Breast epithelium (tissue), 4 donors: Measurements from ENCODE around the gene FGF11. TPM values are rescaled to one million over a fixed set of nuclear protein-coding genes. Genes with fewer than 3 reads are reported as not detected.
"Not testable (repeated sequence)": the region's sequence is repeated elsewhere in the genome, so short reads cannot be mapped to it uniquely, and the experiment has no call there.

Experiments used
- DNase-seq, 2 donors: peaks; one replicate each; pipeline ENCODE4 v3.0.0-alpha.2; 2019; ENCODE audit warnings: low spot score in 2 of 2
- H3K27ac ChIP-seq, 2 donors: fragments of 200-600 bp; sonication (generic) in 1 of 2; one replicate each; pipeline ENCODE4 v1.5.1; 2016 to 2019; ENCODE audit warnings: mild to moderate bottlenecking in 1 of 2
- H3K27me3 ChIP-seq, 2 donors: fragments of 200-600 bp; sonication (generic) in 1 of 2; one replicate each; pipeline versions ENCODE4 v1.5.1 to v1.6.0; 2017 to 2019; ENCODE audit warnings: control low read depth in 1 of 2, mild to moderate bottlenecking in 1 of 2
- H3K36me3 ChIP-seq: fragments of 200-600 bp; one replicate; pipeline ENCODE4 v1.5.1; 2019
- H3K4me1 ChIP-seq, 2 donors: fragments of 200-600 bp; sonication (generic); one replicate each; pipeline ENCODE4 v1.5.1; 2016 to 2019; ENCODE audit warnings: control low read depth in 1 of 2
- H3K4me3 ChIP-seq, 3 donors: fragments of 200-600 bp; sonication (generic); 1 replicate in 2 of 3; 2 replicates in 1 of 3; pipeline ENCODE4 v1.5.1; 2016 to 2019; ENCODE audit warnings: mild to moderate bottlenecking in 3 of 3, moderate library complexity in 2 of 3
- H3K9me3 ChIP-seq, 2 donors: fragments of 200-600 bp; sonication (generic) in 1 of 2; one replicate each; pipeline ENCODE4 v1.5.1; 2016 to 2019; ENCODE audit warnings: control low read depth in 1 of 2
- POLR2A ChIP-seq: fragments of 450-650 bp; IDR thresholded peaks from one replicate; pipeline ENCODE4 v1.6.1; 2016; ENCODE audit warnings: antibody characterized with exemption, mild to moderate bottlenecking, moderate library complexity
- POLR2AphosphoS5 ChIP-seq, 3 donors: sonication (generic); formaldehyde crosslinking; IDR thresholded peaks; one replicate each; pipeline ENCODE4 v1.6.1; 2017; ENCODE audit warnings: antibody characterized with exemption in 3 of 3
- intact Hi-C: fragments of 100-400 bp; cut with DNase I; formaldehyde crosslinking; loops from one replicate; pipeline ENCODE4 v1.15.1; 2023; ENCODE audit warnings: low total_unique reads
- total RNA-seq, 3 donors: library from RNA; depleted of rRNA; stranded (reverse); fragments of >200 nt; gene quantifications; one replicate each; pipeline ENCODE4 v1.1.0, GENCODE V29; 2016
- TF ChIP-seq, protein P1 (sequence below), 3 donors: fragments of 450-650 bp; IDR thresholded peaks; one replicate each; pipeline ENCODE4 v1.5.1; 2016 to 2017; ENCODE audit warnings: antibody characterized with exemption in 3 of 3, mild to moderate bottlenecking in 3 of 3, moderate library complexity in 3 of 3

FGF11 gene
- total RNA-seq, 3 donors from 2014 or later = 2.1 to 2.9 (median 2.9) TPM

- intact Hi-C loops = loop anchor here (10.0 kb wide), 1 partner anchor 45 kb away; the partner anchor contains the start of genes FGF11 and TMEM102
- DNase-seq = no peak
- H3K36me3 ChIP-seq = no peaks in the 10 kb centered on the region
These were observed 40.1 kb downstream of the FGF11 start, which contains the start of gene ZBTB4 for GRCh38 chr17:7479213-7480088. ZBTB4 (minus strand) TSS chr17:7479631; CDS start chr17:7466801, 12,830 bp downstream.

GRCh38 chr17:7480089-7480384 lies 40.7 kb downstream of the FGF11 start:
- intact Hi-C loops = loop anchor here (10.0 kb wide), 1 partner anchor 45 kb away; the partner anchor contains the start of genes FGF11 and TMEM102
- Histone ChIP-seq H3K27me3 (no peaks in the 10 kb centered on the region), H3K9me3 (no peaks in the 10 kb centered on the region), H3K4me3 (peak overlapping the region; percentile 93 to 100 (median 99)), H3K4me1 (peaks cover 9 to 22% of the 10 kb centered on the region in 2 donors), H3K27ac (peak overlapping the region; percentile 100), H3K36me3 (no peaks in the 10 kb centered on the region)
- TF ChIP-seq POLR2AphosphoS5 (IDR thresholded peaks at IDR 0.05) = peak in 1 of 3 donors; percentile 2
- no peak for TF ChIP-seq POLR2A
- no peak for DNase-seq

More at GRCh38 chr17:7479213-7480088, 40.1 kb downstream of the FGF11 start, which contains the start of gene ZBTB4:
- Histone ChIP-seq H3K4me3 (peak within 1 kb of the TSS; percentile 93 to 100 (median 99)), H3K27ac (peak within 1 kb of the TSS; percentile 100), H3K27me3 (no peaks in the 10 kb centered on the region), H3K9me3 (no peaks in the 10 kb centered on the region), H3K4me1 (peaks cover 9 to 22% of the 10 kb centered on the region in 2 donors)
- TF ChIP-seq POLR2A (peak; percentile 38), POLR2AphosphoS5 (IDR thresholded peaks at IDR 0.05) (peak; percentile 70 to 75 (median 71))
- TF ChIP-seq, protein P1, sequence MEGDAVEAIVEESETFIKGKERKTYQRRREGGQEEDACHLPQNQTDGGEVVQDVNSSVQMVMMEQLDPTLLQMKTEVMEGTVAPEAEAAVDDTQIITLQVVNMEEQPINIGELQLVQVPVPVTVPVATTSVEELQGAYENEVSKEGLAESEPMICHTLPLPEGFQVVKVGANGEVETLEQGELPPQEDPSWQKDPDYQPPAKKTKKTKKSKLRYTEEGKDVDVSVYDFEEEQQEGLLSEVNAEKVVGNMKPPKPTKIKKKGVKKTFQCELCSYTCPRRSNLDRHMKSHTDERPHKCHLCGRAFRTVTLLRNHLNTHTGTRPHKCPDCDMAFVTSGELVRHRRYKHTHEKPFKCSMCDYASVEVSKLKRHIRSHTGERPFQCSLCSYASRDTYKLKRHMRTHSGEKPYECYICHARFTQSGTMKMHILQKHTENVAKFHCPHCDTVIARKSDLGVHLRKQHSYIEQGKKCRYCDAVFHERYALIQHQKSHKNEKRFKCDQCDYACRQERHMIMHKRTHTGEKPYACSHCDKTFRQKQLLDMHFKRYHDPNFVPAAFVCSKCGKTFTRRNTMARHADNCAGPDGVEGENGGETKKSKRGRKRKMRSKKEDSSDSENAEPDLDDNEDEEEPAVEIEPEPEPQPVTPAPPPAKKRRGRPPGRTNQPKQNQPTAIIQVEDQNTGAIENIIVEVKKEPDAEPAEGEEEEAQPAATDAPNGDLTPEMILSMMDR (IDR thresholded peaks at IDR 0.05) = no peak

DNA sequence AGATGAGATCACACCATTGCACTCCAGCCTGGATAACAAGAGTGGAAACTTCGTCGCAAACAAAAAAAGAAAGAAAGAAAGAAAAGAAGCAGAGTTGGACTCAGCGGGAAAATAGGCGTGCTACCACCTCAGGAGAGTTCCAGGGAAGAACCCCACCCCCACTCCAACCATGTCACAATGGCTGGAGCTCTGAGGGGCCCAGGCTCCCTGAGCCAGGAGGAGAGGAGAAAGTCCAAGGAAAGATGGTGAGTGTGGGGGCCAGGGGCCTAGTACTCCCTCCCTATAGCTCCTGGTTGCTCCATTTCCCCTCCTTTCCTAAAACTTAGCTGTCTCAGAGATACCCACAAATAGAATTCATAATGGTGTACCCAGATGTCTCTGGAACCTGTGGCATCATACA lies 42.0 kb downstream of the FGF11 start, which contains the start of gene SLC35G6:
SLC35G6 (plus strand) TSS at position 172 of the 400 bp plus-strand sequence; CDS start at position 243, 71 bp downstream.
- H3K27me3 ChIP-seq, H3K36me3 ChIP-seq, H3K9me3 ChIP-seq, DNase-seq: not testable (repeated sequence)
- H3K4me1 ChIP-seq = peaks cover 6 to 19% of the 10 kb centered on the region in 2 donors
- H3K4me3 ChIP-seq = peak within 1 kb of the TSS in 2 of 3 donors; percentile 99 to 100
- intact Hi-C loops = loop anchor here (10.0 kb wide), 1 partner anchor 46 kb away; the partner anchor contains the start of genes FGF11 and TMEM102
- H3K27ac ChIP-seq = peak within 1 kb of the TSS; percentile 100

DNA sequence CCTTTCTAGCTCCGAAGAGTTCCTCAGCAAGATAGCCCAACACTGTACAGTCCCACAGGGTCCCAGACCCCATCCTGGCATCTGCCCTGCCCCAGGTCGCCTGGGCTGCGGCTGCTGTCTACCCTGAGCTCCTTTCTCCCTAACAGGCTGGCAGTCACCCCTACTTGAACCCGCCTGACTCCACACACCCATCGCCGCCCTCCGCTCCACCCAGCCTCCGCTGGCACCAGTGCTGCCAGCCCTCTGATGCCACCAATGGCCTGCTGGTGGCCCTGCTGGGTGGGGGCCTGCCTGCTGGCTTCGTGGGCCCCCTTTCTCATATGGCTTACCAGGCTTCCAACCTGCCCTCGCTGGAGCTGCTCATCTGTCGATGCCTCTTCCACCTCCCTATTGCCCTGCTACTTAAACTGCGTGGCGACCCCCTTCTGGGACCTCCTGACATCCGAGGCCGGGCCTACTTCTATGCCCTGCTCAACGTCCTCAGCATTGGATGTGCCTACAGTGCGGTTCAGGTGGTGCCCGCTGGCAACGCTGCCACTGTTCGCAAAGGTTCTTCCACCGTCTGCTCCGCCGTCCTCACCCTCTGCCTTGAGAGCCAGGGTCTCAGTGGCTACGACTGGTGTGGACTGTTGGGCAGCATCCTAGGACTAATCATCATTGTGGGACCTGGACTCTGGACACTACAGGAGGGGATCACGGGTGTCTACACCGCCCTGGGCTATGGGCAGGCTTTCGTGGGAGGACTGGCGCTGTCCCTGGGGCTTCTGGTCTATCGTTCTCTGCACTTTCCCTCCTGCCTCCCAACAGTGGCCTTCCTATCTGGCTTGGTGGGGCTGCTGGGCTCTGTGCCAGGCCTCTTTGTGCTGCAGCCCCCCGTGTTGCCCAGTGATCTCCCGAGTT lies 42.8 kb downstream of the FGF11 start:
- H3K36me3 ChIP-seq, H3K9me3 ChIP-seq, H3K27me3 ChIP-seq, DNase-seq, H3K4me3 ChIP-seq: not testable (repeated sequence)
- H3K27ac ChIP-seq = peak overlapping the region; percentile 99
- intact Hi-C loops = loop anchor here (10.0 kb wide), 1 partner anchor 47 kb away; the partner anchor contains the start of genes FGF11 and TMEM102
- H3K4me1 ChIP-seq = peaks cover 6 to 20% of the 10 kb centered on the region in 2 donors

- Histone ChIP-seq H3K4me3 (peak overlapping the region; percentile 46 to 76 (median 68)), H3K4me1 (peaks cover 6 to 19% of the 10 kb centered on the region in 2 donors), H3K27ac (peak overlapping the region; percentile 99)
- DNase-seq, H3K27me3 ChIP-seq, H3K36me3 ChIP-seq, H3K9me3 ChIP-seq: not testable (repeated sequence)
- intact Hi-C loops = loop anchor here (10.0 kb wide), 1 partner anchor 48 kb away; the partner anchor contains the start of genes FGF11 and TMEM102
These were observed 43.4 kb downstream of the FGF11 start for GRCh38 chr17:7482742-7483088.

- Histone ChIP-seq H3K36me3 (no peaks in the 10 kb centered on the region), H3K9me3 (no peaks in the 10 kb centered on the region), H3K4me3 (peak overlapping the region; percentile 46 to 76 (median 68)), H3K4me1 (peaks cover 6 to 18% of the 10 kb centered on the region in 2 donors), H3K27me3 (no peaks in the 10 kb centered on the region), H3K27ac (peak overlapping the region; percentile 99)
- TF ChIP-seq POLR2A = peak; percentile 42
- TF ChIP-seq, protein P1 (IDR thresholded peaks at IDR 0.05) = no peak
- TF ChIP-seq POLR2AphosphoS5 (IDR thresholded peaks at IDR 0.05) = peak; percentile 75 to 92 (median 77)
- intact Hi-C loops = loop anchor here (10.0 kb wide), 1 partner anchor 49 kb away; the partner anchor contains the start of genes FGF11 and TMEM102
- peak; percentile 96 to 97 for DNase-seq
These were observed 44.1 kb downstream of the FGF11 start for GRCh38 chr17:7483255-7484066.
